Stomach (tissue), 9 donors: ENCODE data around the gene MYBPC1. TPM values are rescaled to one million over a fixed set of nuclear protein-coding genes. Genes with fewer than 3 reads are reported as not detected.

Experiments used
- DNase-seq, 2 donors: peaks; one replicate each; pipeline versions ENCODE4 v3.0.0 to v3.0.0-alpha.2; 2013 to 2019
- H3K27ac ChIP-seq, 5 donors: fragments of 200-600 bp in 4 of 5; sonication (generic) in 4 of 5; one replicate each; pipeline ENCODE4 v1.5.1; 2013 to 2019; ENCODE audit warnings: mild to moderate bottlenecking in 1 of 5, moderate library complexity in 1 of 5
- H3K27me3 ChIP-seq, 3 donors: fragments of 200-600 bp; sonication (generic); one replicate each; pipeline ENCODE4 v1.5.1; 2017 to 2019; ENCODE audit warnings: mixed run types in 1 of 3
- H3K36me3 ChIP-seq, 4 donors: fragments of 200-600 bp; sonication (generic); 1 replicate in 3 of 4; 2 replicates in 1 of 4; pipeline ENCODE4 v1.5.1; 2016 to 2019
- H3K4me1 ChIP-seq, 4 donors: fragments of 200-600 bp; sonication (generic); one replicate each; pipeline ENCODE4 v1.5.1; 2016 to 2019
- H3K4me3 ChIP-seq, 4 donors: fragments of 200-600 bp; sonication (generic) in 3 of 4; one replicate each; pipeline ENCODE4 v1.5.1; 2016 to 2019; ENCODE audit warnings: mild to moderate bottlenecking in 1 of 4
- H3K9me3 ChIP-seq, 4 donors: fragments of 200-600 bp; sonication (generic); one replicate each; pipeline ENCODE4 v1.5.1; 2016 to 2019
- EP300 ChIP-seq: sonication (generic); formaldehyde crosslinking; IDR thresholded peaks from one replicate; pipeline ENCODE4 v1.6.1; 2017; ENCODE audit warnings: antibody characterized with exemption
- POLR2A ChIP-seq, 4 donors: fragments of 450-650 bp; IDR thresholded peaks; one replicate each; pipeline ENCODE4 v1.6.1; 2016; ENCODE audit warnings: antibody characterized with exemption in 4 of 4, control low read depth in 2 of 4, mild to moderate bottlenecking in 1 of 4, moderate library complexity in 1 of 4
- POLR2AphosphoS5 ChIP-seq, 3 donors: sonication (generic); formaldehyde crosslinking; IDR thresholded peaks; one replicate each; pipeline ENCODE4 v1.6.1; 2016; ENCODE audit warnings: antibody characterized with exemption in 3 of 3
- WGBS, 5 donors: extraction: QIAGEN DNeasy Blood & Tissue Kit in 3 of 5; methylation state at CpG; one replicate each; pipeline versions ENCODE4 v1.1.5 to v1.1.7; 2013 to 2018; 5-methylcytosine and 5-hydroxymethylcytosine counted together
- intact Hi-C: fragments of 100-400 bp; cut with DNase I; formaldehyde crosslinking; loops from one replicate; pipeline ENCODE4 v1.15.1; 2023; ENCODE audit warnings: low total_unique reads
- polyA plus RNA-seq, 3 donors: library from polyadenylated mRNA; stranded (reverse); fragments of 200-250 nt; gene quantifications; one replicate each; pipeline ENCODE4 v1.2.3, GENCODE V29; 2013
- total RNA-seq, 5 donors: library from RNA; depleted of rRNA; stranded (reverse); fragments of >200 nt; gene quantifications; one replicate each; pipeline versions ENCODE4 v1.1.0 to v1.2.3, GENCODE V29; 2014 to 2016
- TF ChIP-seq, protein P1 (sequence below), 7 experiments: fragments of 450-650 bp in 4 of 7; fragments of 200-600 bp in 3 of 7; sonication (generic) in 3 of 7; IDR thresholded peaks; one replicate each; pipeline ENCODE4 v1.5.1; 2016 to 2019; ENCODE audit warnings: antibody characterized with exemption in 7 of 7, control low read depth in 2 of 7, mild to moderate bottlenecking in 1 of 7
- donor health status: healthy with polysubstance abuse.
- donor health status: Bipolar disorder and iron deficiency.
- donor health status: healthy.

Gene MYBPC1
- total and polyA plus RNA-seq, 8 donors = 0.31 to 8.8 (median 1.7) TPM; not detected in 2

DNA sequence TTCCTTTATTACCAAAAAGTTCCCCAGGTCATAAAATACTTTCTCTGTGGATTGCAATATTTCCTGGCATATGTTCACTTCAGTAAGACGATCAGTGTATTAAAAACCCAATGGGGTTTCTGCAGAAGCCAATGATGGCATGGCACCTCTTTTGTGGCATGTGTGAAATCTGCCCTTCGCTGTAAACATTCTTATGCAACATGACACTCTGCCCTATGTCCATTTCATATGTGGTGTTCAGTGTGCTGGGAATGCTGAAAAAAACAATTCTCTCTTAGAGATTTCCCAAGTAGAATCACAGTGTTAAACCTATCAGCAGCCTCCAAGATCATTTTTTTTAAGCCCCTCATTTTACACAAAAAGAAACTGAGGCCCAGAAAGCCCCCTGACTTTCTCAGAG is 2.3 kb upstream of the MYBPC1 start:
- Histone ChIP-seq H3K36me3 (no peaks in the 10 kb centered on the region), H3K27me3 (no peaks in the 10 kb centered on the region), H3K27ac (no peak overlapping the region), H3K9me3 (no peaks in the 10 kb centered on the region), H3K4me1 (peaks cover 0 to 6% (median 2%) of the 10 kb centered on the region in 4 donors), H3K4me3 (no peak overlapping the region)
- intact Hi-C loops = no loop called here
- 87 to 92% (median 88%) methylated on average over 2 of the region's 2 CpGs for WGBS, 5 donors
- DNase-seq = no peak
- TF ChIP-seq EP300 (no peak), POLR2AphosphoS5 (IDR thresholded peaks at IDR 0.05) (no peak), POLR2A (IDR thresholded peaks at IDR 0.05) (no peak)
- TF ChIP-seq, protein P1, sequence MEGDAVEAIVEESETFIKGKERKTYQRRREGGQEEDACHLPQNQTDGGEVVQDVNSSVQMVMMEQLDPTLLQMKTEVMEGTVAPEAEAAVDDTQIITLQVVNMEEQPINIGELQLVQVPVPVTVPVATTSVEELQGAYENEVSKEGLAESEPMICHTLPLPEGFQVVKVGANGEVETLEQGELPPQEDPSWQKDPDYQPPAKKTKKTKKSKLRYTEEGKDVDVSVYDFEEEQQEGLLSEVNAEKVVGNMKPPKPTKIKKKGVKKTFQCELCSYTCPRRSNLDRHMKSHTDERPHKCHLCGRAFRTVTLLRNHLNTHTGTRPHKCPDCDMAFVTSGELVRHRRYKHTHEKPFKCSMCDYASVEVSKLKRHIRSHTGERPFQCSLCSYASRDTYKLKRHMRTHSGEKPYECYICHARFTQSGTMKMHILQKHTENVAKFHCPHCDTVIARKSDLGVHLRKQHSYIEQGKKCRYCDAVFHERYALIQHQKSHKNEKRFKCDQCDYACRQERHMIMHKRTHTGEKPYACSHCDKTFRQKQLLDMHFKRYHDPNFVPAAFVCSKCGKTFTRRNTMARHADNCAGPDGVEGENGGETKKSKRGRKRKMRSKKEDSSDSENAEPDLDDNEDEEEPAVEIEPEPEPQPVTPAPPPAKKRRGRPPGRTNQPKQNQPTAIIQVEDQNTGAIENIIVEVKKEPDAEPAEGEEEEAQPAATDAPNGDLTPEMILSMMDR (IDR thresholded peaks at IDR 0.05) = no peak

DNA sequence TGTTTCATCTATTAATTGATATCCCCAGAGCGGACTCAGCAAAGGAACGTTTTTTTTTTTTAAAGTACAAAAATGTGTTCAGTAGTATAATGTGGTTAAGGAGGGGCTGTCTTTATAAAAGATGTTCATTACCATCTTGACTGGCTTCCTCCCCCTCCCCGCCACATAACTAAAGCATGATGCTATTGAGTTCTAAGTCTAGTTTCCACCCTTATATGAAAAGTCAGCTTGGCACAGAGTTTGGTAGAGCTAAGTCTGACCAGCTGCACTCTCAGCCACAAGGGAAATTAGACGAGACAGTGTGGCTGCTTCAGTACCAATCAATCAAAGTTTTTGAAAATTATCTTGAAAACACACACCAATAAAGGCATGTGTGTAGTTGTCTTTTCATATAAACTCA is 1.9 kb upstream of the MYBPC1 start:
- Histone ChIP-seq H3K4me3 (no peak overlapping the region), H3K4me1 (peaks cover 0 to 6% (median 2%) of the 10 kb centered on the region in 4 donors), H3K27me3 (no peaks in the 10 kb centered on the region), H3K36me3 (no peaks in the 10 kb centered on the region), H3K9me3 (no peaks in the 10 kb centered on the region), H3K27ac (no peak overlapping the region)
- TF ChIP-seq EP300 (no peak), POLR2AphosphoS5 (IDR thresholded peaks at IDR 0.05) (no peak), POLR2A (IDR thresholded peaks at IDR 0.05) (no peak)
- TF ChIP-seq, protein P1 (IDR thresholded peaks at IDR 0.05) = no peak
- WGBS, 5 donors = 65 to 71% (median 70%) methylated on average over 4 of the region's 4 CpGs
- intact Hi-C loops = no loop called here
- DNase-seq = no peak

DNA sequence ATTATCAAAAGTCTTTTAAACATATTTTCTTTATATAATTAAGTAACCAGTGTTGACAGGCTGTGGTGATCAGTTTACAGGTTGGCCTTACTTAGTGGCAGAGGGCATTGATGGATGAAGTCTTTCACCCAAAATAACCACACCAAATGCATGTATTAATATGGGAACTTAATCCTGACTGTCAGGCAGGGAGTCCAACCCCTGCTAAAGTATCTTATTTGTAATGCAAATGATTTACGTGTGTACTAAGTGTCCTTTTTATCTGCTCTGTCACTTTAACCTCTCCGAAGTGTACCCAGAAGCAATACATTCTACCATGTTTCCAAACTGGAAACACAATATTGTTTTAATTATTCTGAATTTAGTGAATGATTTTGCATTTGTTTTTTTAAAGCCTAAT is 1.4 kb downstream of the MYBPC1 start:
- no peak overlapping the region for H3K4me3 ChIP-seq

DNA sequence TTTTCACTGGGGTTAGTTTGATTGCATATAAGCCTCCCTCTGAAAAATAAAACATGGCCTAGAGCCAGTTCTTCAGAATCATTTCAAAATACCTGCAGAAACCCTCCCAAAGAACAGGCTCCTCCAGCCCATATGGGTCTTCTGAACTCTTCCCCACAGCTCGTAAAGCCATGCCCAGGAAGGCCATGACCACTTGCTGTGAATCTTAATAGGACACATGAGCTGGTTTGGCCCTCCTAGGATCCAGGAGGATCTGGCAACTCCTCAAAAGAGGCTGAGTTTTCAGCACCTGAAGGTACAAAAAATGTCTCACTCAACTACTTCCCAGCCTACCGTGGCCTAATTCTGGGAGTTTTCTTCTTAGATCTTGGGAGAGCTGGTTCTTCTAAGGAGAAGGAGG is 2.4 kb downstream of the MYBPC1 start:
- WGBS, 5 donors = 63 to 83% (median 80%) methylated on average over 2 of the region's 2 CpGs
- Histone ChIP-seq H3K27ac (no peak overlapping the region), H3K4me1 (peaks cover 0 to 30% (median 10%) of the 10 kb centered on the region in 4 donors), H3K4me3 (no peak overlapping the region), H3K36me3 (no peaks in the 10 kb centered on the region), H3K27me3 (no peaks in the 10 kb centered on the region), H3K9me3 (no peaks in the 10 kb centered on the region)
- intact Hi-C loops = no loop called here
- TF ChIP-seq, protein P1 (IDR thresholded peaks at IDR 0.05) = no peak
- TF ChIP-seq EP300 (no peak), POLR2A (IDR thresholded peaks at IDR 0.05) (no peak), POLR2AphosphoS5 (IDR thresholded peaks at IDR 0.05) (no peak)
- DNase-seq = no peak

More for the DNA sequence above, 1.4 kb downstream of the MYBPC1 start:
- H3K9me3 ChIP-seq = no peaks in the 10 kb centered on the region
- H3K4me1 ChIP-seq = peaks cover 0 to 25% (median 9%) of the 10 kb centered on the region in 4 donors
- H3K36me3 ChIP-seq = no peaks in the 10 kb centered on the region
- intact Hi-C loops = no loop called here
- H3K27ac ChIP-seq = no peak overlapping the region
- WGBS, 5 donors = 43 to 64% (median 54%) methylated on average over 2 of the region's 2 CpGs
- no peaks in the 10 kb centered on the region for H3K27me3 ChIP-seq
- TF ChIP-seq POLR2AphosphoS5 (IDR thresholded peaks at IDR 0.05) (no peak), EP300 (no peak), POLR2A (IDR thresholded peaks at IDR 0.05) (no peak)
- TF ChIP-seq, protein P1 (IDR thresholded peaks at IDR 0.05) = no peak
- no peak for DNase-seq
